ENCODE results near the gene CCDC38.

Gene CCDC38

DNA sequence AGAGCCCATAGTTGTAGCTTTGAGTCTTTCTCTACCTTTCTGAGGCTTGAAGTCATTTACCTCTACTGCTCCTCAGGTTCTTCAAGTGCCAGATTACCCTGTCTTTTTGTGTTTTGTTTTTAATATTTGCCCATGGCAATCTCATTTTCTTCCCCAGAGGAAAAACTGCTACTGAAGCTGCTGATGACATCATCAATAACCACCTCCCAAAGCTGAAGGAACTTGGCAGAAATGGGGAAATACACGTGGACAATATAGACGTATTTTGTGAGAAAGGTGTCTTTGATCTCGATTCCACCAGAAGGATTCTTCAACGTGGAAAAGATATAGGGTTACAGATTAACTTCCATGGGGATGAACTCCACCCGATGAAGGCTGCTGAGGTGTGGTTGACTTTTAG lies 17.8 kb upstream of the CCDC38 start:
- no peak for DNase-seq

DNA sequence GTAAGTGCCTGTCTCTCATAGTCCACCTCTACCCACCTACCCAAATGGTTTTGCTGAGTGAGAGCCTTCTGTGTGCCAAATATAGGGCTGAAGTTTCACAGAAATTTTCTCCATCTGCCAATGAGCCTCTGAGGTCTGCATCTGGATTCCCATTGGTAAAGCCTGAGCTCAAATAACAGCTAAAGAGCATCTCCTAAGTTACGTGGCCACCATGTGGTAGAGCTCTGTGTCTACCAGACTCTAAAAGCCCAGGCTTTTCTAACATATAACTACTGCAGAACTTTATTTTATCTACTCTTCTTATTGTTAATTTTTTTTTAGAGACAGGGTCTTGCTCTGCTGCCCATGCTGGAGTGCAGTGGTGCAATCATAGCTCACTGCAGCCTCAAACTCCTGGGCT lies 16.7 kb upstream of the CCDC38 start:
- no peak for DNase-seq

DNA sequence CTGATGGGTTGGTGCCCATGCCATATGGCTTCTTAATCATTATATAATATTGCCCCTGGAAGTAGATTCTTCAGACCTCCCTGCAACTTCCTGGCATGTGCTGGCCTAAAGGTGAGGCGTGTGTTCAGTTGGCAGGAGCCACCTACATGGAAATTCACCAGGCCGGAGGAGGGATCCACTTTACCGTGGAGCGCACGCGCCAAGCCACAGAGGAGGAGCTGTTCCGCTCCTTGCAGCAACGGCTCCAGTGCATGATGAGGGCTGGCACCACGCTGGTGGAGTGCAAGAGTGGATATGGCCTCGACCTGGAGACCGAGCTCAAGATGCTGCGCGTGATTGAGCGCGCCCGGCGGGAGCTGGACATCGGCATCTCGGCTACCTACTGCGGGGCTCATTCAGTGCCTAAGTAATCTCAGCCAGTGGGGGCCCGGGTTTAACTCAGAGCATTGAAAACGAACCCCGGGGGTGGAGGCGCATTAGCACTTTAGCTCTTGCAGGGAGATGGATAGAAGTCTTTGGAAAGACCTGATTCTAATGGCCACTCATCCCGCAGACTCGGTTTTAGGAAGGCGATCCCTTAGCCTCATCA lies 14.2 kb upstream of the CCDC38 start:
- DNase-seq = no peak

DNA sequence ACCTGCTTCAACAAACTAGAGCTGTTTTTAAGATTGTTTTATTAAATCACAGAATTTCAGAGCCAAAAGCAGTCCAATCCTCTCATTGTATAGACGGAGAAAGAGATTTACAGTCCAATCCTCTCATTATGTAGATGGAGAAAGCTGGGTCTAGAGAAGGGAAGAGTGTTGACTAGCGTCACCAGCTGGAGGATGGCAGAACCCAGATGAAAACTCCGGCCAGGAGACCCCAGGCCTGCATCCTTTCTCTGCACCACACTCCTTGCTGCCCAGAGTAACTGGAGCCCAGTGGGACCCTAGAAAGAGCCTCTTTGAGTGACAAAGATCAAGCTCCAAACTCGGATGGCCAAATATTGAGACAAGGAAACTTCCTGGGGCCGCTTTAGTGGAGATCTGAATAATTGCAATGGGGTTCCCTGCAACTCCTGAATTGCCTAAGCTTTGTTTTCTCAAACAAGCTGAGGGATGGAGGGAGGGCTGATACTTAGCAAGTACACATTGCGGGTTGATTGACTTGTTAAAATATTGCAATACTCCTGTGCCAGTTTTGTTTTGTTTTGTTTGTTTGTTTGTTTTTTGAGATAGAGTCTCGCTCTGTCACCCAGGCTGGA lies 13.2 kb upstream of the CCDC38 start:
- DNase-seq = no peak

DNA sequence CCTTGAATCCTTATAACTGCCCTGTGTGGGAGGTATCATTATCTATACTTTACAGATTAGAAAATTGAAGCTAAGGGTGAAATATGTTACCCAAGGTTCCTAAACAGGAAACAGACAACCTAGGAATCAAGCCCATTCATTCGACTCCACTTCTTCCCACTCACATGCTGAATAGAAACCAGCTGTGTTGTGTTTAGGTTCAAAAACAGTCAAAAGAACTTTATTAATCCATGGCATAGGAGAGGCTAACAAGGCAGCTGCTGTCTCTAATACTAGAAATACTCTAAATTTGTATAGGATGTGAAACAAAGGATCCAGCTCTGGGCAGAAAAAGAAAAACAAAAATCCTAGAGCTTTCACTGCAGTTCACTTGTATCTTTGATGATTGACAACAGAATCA lies 10.6 kb upstream of the CCDC38 start:
- no peak for DNase-seq

DNA sequence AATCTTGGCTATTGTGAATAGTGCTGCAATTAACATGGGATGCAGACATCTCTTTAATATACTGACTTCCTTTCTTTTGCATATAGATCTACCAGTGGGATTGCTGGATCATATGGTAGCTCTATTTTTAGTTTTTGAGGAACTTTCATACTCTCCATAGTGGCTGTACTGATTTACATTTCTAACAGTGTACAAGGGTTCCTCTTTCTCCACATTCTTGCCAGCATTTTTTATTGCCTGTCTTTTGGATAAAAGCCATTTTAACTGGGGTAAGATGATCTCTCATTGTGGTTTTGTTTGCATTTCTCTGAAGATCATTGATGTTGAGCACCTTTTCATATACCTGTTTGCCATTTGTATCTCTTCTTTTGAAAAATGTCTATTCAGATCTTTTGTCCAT lies 9.1 kb upstream of the CCDC38 start:
- DNase-seq = no peak

DNA sequence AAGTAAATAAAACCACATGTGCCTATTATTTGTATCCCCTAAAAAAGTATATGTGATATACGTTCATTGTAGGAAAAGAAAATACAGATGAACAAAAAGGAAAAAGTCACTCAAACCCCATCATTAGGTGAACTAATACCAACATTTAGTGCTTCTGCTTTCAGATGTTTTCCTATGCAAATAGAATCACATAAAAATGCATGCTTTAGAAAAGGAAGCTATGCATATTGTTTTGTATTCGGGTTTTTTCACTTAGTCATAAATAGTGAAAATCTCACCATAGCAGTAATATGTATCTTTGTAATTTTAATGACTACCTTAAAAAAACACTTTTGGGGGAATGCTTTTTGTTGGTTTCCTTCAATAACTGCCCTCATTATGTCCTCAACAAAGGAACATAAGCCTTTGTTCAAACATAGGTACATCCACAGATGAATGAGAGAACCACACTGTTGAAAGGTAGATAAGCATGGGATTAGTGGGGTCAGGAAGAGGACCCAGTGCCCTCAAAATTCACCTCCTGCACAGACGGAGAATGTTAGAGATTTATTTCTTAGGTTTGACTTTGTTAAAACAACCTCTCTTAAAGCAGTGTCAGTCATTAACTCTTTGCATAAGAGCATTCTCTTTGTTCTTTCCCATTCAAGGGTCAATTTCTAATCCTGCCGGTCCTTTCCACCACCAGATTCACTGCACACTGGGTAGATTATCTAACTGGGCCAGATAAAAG lies 7.2 kb upstream of the CCDC38 start:
- DNase-seq = no peak

DNA sequence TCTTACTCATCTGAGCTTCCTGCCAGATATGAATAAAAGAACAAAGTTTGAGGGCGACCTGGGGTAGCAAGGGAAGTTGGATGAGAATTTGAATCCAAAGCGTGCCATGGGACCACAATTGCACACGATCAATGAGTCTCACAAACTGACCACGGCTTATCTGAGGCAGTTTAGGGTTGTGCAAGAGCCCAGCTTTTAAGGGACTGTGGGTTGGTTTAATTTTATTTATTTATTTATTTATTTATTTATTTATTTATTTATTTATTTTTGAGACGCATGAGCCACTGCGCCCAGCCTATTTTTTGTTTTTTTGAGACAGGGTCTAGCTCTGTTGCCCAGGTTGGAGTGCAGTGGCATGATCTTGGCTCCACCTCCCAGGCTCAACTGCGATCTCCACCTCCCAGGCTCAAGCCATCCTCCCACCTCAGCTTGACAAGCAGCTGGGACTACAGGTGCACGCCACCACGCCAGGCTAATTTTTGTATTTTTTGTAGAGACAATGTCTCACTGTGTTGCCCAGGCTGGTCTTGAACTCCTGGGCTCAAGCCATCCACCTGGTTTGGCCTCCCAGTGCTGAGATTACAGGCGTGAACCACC lies 1.8 kb upstream of the CCDC38 start:
- DNase-seq = no peak

DNA sequence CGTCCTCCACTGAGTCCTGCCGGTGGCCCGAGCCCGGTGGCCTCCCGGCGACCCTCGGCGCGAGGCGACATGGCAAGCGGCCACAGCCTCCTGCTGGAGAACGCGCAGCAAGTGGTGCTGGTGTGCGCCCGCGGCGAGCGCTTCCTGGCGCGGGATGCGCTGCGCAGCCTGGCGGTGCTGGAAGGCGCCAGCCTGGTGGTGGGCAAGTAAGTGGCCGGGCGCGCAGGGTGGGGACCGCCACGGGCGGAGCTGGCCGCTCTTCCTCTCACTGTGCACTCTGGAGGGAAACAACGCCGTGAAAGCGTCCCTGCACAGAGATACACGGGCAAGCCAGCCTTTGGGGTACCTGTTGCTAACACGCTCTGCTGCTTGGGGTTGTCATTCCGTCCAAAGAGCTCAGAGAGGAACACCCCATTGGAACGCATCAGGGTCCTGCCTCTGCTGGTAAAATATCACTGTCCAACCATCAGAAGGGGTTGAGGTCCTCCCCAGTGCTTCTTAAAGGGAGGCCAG lies 972 bp upstream of the CCDC38 start, which contains the start of gene AMDHD1:
AMDHD1 (plus strand) TSS at position 2 of the 513 bp plus-strand sequence; CDS start at position 70, 68 bp downstream.
- DNase-seq = no peak

DNA sequence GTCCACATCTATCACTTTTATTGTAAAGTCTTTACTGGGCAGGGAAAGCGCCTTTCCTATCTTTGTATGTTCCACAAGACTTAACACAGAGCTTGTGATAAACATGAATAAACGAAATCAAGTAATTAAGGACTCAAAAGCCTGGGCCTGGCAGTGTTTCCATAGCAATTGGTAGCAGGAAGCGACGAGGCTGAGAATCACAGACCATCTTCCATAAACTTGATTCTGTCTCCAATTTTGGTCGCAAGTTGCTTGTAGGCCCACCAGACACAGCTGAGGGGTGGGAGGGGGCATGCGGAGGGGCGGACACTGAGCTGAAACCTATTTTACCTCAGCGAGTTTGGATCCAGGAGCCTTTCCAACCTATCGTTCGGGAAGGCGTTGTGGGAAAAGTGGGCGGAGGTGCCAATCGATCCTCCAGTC lies 302 bp downstream of the CCDC38 start:
- no peak for DNase-seq

DNA sequence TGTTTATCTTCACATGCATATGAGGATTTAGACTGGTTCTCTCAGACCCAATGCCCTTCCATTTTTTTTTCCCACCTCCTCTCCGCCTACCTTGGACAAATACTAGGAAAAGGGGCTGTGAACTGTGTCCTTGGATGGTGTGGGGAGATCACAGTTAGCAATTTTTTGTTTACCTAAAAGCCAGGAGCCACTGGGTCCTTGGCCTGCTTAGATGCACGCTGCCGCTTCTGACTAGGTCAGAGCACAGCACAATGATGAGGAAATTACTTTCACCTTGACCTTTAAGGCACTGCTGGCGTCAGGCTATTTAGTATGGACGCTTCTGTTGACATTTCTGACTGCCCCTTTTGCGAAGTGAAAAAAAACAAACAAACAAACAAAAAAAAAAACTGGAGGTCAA lies 1.9 kb downstream of the CCDC38 start:
- no peak for DNase-seq

DNA sequence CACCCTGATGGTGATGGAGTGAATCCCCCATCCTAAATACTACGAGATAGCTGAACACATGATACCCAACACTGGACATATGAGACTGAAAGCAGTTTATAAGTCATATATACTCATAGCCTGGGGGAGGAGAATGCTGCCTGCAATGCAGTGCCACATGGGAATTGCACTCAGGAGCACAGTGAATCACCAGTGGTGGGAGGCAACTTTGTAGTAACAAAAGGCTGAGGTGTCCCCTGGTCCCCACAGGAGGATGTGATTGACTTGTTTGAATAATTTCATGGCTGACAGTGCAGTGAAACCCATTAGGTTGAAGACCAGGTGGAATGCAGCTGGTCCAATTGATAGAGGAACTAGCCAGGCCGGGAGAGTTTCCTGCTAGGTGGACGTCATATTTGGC lies 20.2 kb downstream of the CCDC38 start:
- DNase-seq = no peak

DNA sequence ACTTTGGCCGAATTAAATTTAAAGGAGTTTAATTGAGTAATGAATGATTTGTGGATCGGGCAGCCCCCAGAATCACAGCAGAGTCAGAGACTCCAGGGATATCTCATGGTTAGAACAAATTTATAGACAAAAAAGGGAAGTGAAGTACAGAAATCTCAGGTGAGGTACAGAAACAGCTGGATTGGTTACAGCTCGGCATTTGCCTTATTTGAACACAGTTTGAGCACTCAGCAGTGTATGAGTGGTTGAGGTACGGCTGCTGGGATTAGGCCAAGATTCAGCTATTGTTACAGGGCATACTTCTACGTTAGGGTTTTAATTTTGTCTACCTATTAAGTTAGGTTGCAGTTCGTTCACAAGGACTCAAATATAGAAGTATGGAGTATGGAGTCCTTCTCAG lies 23.3 kb downstream of the CCDC38 start:
- no peak for DNase-seq

DNA sequence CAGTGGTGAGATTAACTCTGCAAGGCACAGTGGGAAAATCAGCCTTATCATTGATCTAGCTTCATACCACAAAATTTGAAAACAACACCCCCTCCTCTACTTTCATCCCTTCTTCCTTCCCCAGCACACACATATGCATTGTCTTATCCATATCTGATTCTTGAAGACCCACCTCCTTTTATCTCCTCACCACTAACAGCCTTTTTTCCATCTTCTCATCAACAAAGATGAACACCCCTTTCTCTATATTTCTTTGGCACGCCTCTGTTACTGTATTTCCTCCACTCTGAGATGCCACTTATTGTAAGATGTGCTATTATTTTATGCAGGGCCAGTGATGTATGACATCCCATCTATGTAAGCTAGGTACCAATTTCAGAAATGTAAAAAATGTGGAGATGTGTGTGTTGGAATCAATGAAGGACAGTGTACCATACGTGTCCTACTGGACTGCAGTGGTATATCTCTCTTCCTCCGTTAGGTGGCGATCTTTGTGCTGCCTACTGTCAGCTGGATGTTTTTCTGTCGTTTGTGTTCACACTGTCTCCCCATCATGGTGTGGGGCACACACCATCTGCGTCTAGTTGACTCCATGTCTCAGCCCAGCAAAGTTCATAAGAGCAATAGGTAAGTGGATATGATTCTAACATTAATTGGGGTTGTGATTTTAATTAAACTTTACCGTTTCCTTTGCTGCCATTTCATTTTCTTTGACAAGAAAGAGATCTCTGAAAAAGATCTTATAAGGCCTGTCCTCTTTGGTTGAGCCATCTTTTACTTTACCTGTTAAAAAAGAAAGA lies 24.0 kb downstream of the CCDC38 start:
- no peak for DNase-seq

DNA sequence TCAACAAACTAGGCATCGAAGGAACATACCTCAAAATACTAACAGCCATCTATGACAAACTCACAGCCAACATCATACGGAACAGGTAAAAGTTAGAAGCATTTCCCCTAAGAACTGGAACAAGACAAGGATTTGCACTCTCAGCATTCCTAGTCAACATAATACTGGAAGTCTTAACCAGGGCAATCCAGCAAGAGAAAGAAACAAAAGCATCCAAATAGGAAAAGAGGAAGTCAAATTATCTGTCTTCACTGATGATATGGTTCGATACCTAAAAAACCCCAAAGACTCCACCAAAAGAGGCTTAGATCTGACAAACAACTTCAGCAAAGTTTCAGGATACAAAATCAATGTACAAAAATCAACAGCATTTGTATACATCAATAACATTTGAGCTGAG lies 32.5 kb downstream of the CCDC38 start:
- DNase-seq = no peak

DNA sequence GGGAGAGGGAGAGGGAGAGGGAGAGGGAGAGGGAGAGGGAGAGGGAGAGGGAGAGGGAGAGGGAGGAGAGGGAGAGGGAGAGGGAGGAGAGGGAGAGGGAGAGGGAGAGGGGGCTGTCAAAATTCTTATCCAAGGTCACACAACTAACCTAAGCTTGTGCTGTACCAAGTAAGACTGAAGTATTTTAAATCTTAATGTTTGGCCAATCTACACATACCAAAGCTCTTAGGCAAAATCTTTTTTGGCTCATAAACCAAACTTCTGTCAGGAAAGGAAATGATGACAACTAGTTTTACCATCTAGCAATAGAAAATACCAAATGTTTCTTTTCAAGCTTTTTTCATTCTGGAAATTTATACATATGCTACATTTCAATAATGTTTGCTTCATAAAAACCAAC lies 33.8 kb downstream of the CCDC38 start:
- DNase-seq = no peak

DNA sequence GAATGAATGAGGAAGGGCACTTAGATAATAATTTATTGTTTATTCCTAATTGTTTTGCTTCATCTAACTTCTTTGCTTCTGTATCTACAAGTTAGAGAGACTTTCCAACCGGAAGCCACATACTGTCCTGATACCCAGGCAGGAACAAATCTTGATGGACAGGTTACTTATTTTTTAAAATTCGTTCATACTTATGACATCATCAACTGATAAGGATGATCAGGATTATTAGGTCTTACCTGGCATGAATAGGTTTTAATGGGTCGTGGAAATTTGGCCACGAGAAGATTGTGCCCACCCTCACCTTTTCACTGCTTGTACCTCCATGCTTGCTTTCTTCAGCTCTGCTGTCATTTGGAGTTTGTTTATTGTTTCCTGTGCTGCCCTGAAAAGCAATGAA lies 44.3 kb downstream of the CCDC38 start:
- DNase-seq = no peak

DNA sequence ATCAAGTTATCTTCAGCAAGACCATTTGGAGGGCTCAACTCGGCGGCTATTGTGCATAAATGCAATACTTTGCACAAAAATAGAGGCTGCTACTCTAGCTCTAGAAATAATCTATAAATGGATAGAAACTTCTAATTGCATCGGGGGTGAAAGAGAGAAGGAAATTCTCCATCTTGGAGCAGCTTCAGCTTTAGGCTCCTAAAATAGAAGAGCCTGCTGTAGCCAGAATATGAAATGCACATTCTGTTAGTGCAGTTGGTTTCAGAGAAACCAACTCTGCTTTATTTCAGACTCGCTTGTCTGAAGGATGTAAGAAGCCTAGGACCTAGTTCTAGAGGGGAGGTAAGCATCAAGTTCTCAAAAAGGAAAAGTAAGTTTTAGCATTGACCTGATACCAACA lies 45.6 kb downstream of the CCDC38 start:
- no peak for DNase-seq

DNA sequence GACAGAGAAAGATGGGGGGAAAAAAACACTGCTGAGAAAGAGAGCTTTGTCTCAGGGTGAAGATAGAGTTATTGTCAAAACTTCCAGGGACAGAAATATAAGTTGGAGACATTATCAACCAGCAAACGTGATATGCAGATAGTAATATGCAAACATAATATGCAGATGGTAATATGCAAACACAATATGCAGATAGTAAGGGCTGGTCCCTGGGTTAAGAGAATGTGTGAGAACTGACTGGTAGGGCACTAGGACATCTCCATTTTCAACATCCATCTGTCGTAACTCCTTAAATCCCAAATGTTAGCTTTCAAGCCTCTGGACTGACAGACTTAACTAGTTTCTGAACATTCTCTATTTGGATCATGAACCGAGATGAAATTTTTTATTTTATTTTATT lies 51.5 kb downstream of the CCDC38 start:
- DNase-seq = no peak

DNA sequence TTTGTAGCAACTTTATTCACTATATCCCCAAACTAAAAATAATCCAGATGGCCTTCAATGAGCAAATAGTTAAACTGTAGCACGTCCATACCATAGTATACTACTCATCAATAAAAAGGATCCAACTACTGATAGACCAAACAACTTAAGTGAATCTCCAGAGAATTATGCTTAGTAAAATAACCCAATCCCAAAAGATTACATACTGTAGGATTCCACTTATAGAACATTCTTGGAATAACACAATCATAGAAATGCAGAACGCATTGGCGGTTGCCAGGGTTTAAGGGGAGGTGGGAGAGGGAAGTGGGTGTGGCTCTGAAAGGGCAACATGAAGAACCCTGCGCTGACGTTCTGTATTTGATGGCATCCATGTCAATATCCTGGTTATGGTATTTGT lies 55.1 kb downstream of the CCDC38 start:
- DNase-seq = no peak

DNA sequence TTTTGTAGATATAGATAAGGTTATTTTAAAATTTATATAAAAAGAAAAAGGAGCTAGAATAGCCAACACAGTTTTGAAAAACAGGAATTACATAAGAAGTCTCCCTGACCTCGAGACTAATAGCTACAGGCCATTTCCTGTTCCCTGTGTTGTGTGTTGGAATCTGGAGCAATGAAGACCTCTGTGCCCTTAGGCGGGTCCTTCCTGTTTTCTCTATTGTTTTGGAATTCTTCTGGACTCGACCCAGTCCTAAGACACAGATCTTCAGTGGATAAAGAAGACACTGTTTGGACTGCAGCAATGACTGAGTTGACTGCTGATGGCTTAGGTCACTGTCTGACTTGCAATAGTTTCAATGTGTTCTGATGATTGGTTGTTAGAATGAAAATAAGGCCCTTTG lies 57.4 kb downstream of the CCDC38 start:
- no peak for DNase-seq

DNA sequence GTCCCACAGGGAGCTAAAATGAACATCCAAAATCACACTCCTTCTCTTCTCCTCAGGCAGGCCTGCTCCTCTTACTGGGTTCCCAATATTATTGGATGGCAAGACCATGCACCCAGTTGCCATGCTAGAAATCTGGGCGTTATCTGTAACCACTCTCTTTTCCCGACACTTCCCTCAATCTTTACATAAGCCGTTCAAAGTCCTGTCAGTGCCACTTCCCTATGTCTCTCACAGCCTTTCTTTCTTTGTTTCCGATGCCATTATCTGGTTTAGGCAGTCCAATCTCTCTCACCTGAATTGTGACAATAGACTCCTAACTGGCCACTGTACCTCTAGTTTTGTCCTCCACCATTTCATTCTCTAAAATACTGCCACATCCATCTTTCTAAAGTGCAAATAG lies 59.5 kb downstream of the CCDC38 start:
- DNase-seq = no peak

DNA sequence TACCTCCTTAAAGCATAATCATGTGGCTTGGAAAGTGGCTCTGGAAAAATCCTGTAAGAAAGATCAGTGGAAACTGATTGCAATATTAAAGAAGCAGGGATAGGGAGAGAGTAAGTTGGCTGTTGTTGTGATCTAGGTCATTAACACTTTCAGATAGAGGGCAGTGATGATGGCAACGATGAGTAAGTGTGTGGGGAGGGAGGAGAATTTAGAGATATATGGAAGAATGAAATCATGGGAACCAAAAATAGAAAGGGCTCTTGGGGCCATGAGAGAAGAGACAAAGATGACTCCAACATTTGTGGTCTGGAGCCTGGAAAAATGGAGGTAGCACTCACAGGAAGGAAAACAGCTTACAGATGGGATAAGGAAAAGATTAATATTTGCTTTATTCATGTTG lies 60.3 kb downstream of the CCDC38 start:
- no peak for DNase-seq

Measured in cortex of kidney (tissue), 1 donor.